Measurements from ENCODE around the gene MED12L. TPM values are rescaled to one million over a fixed set of nuclear protein-coding genes. Genes with fewer than 3 reads are reported as not detected.

MED12L gene
- total and polyA plus RNA-seq, 9 of the 15 experiments (the other 6 are each of a cell fraction or from before 2014, with no cell fraction given), result not detected

- TF ChIP-seq NCOA6 (IDR thresholded peaks at IDR 0.05) (no peak), WHSC1 (IDR thresholded peaks at IDR 0.05; ENCODE audit: low read length) (no peak)
These were observed 90.5 kb downstream of the MED12L start (continued) for GRCh38 chr3:151175952-151176351.

GRCh38 chr3:151178208-151178845 lies 92.9 kb downstream of the MED12L start:
- DNase-seq (ENCODE audit: extremely low read depth in 1 of 4, low spot score in 3 of 4) (no peak), FAIRE-seq (no peak), ATAC-seq (no peak)
- intact Hi-C loops (cut with micrococcal nuclease) (no loop called here), in situ Hi-C loops (cut with MboI) (no loop called here)
- no peak for TF ChIP-seq ELF4 (CRISPR knock-in tag; IDR thresholded peaks at IDR 0.05)
- TF ChIP-seq KLF6 (CRISPR knock-in tag; IDR thresholded peaks at IDR 0.05; ENCODE audit: borderline replicate concordance), result no peak
- TF ChIP-seq MBD1 (CRISPR knock-in tag; IDR thresholded peaks at IDR 0.05), result no peak
- TF ChIP-seq ZEB2 (IDR thresholded peaks at IDR 0.05), result no peak
- no peak overlapping the region for H3K4me3 ChIP-seq
- BruUV-seq (replicated peaks), result no TSS peak
- no peak overlapping the region for H3K27ac ChIP-seq (ENCODE audit: extremely low read depth, low read depth, low read length)
- no peaks in the 10 kb centered on the region for H3K9me1 ChIP-seq (ENCODE audit: control insufficient read depth, insufficient read depth, low read length)
- POLR2A ChIA-PET, result no interaction called here
- no peaks in the 10 kb centered on the region for H3K79me2 ChIP-seq (ENCODE audit: control insufficient read depth, insufficient read depth, low read length)
- no peaks in the 10 kb centered on the region for H3K4me1 ChIP-seq (replicated peaks in 1 of 2; ENCODE audit: control insufficient read depth in 2 of 2, insufficient read depth in 2 of 2, low read length in 2 of 2)
- CTCF ChIA-PET (ENCODE audit: low intra/inter-chr PET ratio), result no interaction called here
- H2AFZ ChIP-seq (ENCODE audit: low read depth, low read length), result no peak overlapping the region
- no peaks in the 10 kb centered on the region for H3K9me3 ChIP-seq (replicated peaks; ENCODE audit: control insufficient read depth, insufficient read depth, low read depth, low read length)
- no peaks in the 10 kb centered on the region for H3K36me3 ChIP-seq (ENCODE audit: control insufficient read depth, insufficient read depth, low read length)
- no peaks in the 10 kb centered on the region for H4K20me1 ChIP-seq (replicated peaks; ENCODE audit: control insufficient read depth, insufficient read depth, low read length)
- peaks cover 0 to 5% of the 10 kb centered on the region in 2 experiments; a peak in 3 of 5 replicates for H3K27me3 ChIP-seq (ENCODE audit: control insufficient read depth in 2 of 2, insufficient read depth in 2 of 2, low read length in 2 of 2)
- no peak overlapping the region for H3K4me2 ChIP-seq (ENCODE audit: insufficient read depth, low read length)
- H3K9ac ChIP-seq (ENCODE audit: insufficient read depth in 1 of 2, low read depth in 2 of 2, low read length in 2 of 2), result no peak overlapping the region
- WGBS (ENCODE audit: insufficient coverage, low coverage, missing lambda C conversion rate), result 0% methylated on average over 2 of the region's 2 CpGs

All from K562 (cell line).